Neuronal stem cell (in vitro differentiated cells): ENCODE data around the gene SSR3.

Source experiments
- DNase-seq: peaks from one replicate; pipeline ENCODE4 v3.0.0-alpha.2; 2013; ENCODE audit warnings: low spot score
- H2AFZ ChIP-seq: one replicate; pipeline ENCODE4 v1.6.1; 2013; ENCODE audit warnings: mild to moderate bottlenecking, low read length, inconsistent platforms
- H2AK5ac ChIP-seq: 2 replicates; pipeline ENCODE4 v1.6.1; 2013; ENCODE audit warnings: low read depth, mild to moderate bottlenecking, inconsistent platforms, low read length, moderate library complexity, mixed read lengths
- H2BK120ac ChIP-seq: 2 replicates; pipeline ENCODE4 v1.6.1; 2013; ENCODE audit warnings: low read depth, mild to moderate bottlenecking, inconsistent platforms, low read length, moderate library complexity, mixed read lengths
- H2BK12ac ChIP-seq: one replicate; pipeline ENCODE4 v1.6.1; 2013; ENCODE audit warnings: low read length, inconsistent platforms
- H2BK15ac ChIP-seq: 2 replicates; pipeline ENCODE4 v1.6.1; 2013; ENCODE audit warnings: mild to moderate bottlenecking, low read length, inconsistent platforms, mixed read lengths
- H2BK5ac ChIP-seq: one replicate; pipeline ENCODE4 v1.6.1; 2013; ENCODE audit warnings: inconsistent platforms, mild to moderate bottlenecking, low read length, moderate library complexity
- H3K14ac ChIP-seq: one replicate; pipeline ENCODE4 v1.6.1; 2013; ENCODE audit warnings: low read length, inconsistent platforms
- H3K18ac ChIP-seq: 2 replicates; pipeline ENCODE4 v1.6.1; 2013; ENCODE audit warnings: low read length, inconsistent platforms
- H3K23ac ChIP-seq: 2 replicates; pipeline ENCODE4 v1.6.1; 2013; ENCODE audit warnings: low read depth, mild to moderate bottlenecking, mixed read lengths, low read length, inconsistent platforms; ENCODE audit not compliant: poor library complexity
- H3K27ac ChIP-seq: replicated peaks from 3 replicates; pipeline ENCODE4 v1.5.1; 2013; ENCODE audit warnings: low read length, inconsistent platforms
- H3K27me3 ChIP-seq, 3 experiments: 2 replicates each; pipeline ENCODE4 v1.6.1; 2013; ENCODE audit warnings: low read length in 3 of 3, mild to moderate bottlenecking in 2 of 3, inconsistent platforms in 1 of 3, low read depth in 1 of 3, mixed read lengths in 1 of 3, moderate library complexity in 1 of 3; ENCODE audit not compliant: control insufficient read depth in 3 of 3, insufficient read depth in 3 of 3
- H3K36me3 ChIP-seq, 2 donors: replicated peaks in 1 of 2; 2 replicates each; pipeline ENCODE4 v1.6.1; 2013; ENCODE audit warnings: low read length in 2 of 2; ENCODE audit not compliant: control insufficient read depth in 2 of 2, insufficient read depth in 2 of 2
- H3K4ac ChIP-seq: 2 replicates; pipeline ENCODE4 v1.6.1; 2013; ENCODE audit warnings: inconsistent platforms, mild to moderate bottlenecking, low read length, moderate library complexity
- H3K4me1 ChIP-seq, 2 donors: 1 replicate in 1 of 2; 2 replicates in 1 of 2; pipeline ENCODE4 v1.6.1; 2013; ENCODE audit warnings: low read length in 2 of 2, low read depth in 1 of 2; ENCODE audit not compliant: control insufficient read depth in 2 of 2, insufficient read depth in 1 of 2
- H3K4me2 ChIP-seq: one replicate; pipeline ENCODE4 v1.6.1; 2013; ENCODE audit warnings: mild to moderate bottlenecking, low read length, inconsistent platforms; ENCODE audit not compliant: insufficient read depth, poor library complexity, severe bottlenecking
- H3K4me3 ChIP-seq, 2 donors: 2 replicates each; pipeline ENCODE4 v1.5.1; 2013; ENCODE audit warnings: low read length in 2 of 2, mild to moderate bottlenecking in 2 of 2, inconsistent platforms in 1 of 2, moderate library complexity in 1 of 2
- H3K79me1 ChIP-seq: one replicate; pipeline ENCODE4 v1.6.1; 2013; ENCODE audit warnings: low read depth, mild to moderate bottlenecking, inconsistent platforms, low read length, moderate library complexity
- H3K9ac ChIP-seq: one replicate; pipeline ENCODE4 v1.6.1; 2013; ENCODE audit warnings: mild to moderate bottlenecking, low read depth, low read length, inconsistent platforms; ENCODE audit not compliant: poor library complexity
- H3K9me3 ChIP-seq, 2 donors: replicated peaks in 1 of 2; 2 replicates each; pipeline versions ENCODE3 to v1.6.1; 2013; ENCODE audit warnings: low read length in 2 of 2, mild to moderate bottlenecking in 2 of 2, inconsistent platforms in 1 of 2, low read depth in 1 of 2, mixed read lengths in 1 of 2, moderate library complexity in 1 of 2; ENCODE audit not compliant: control insufficient read depth in 2 of 2, insufficient read depth in 1 of 2
- H4K8ac ChIP-seq: one replicate; pipeline ENCODE4 v1.6.1; 2013; ENCODE audit warnings: low read depth, mild to moderate bottlenecking, inconsistent platforms, low read length, moderate library complexity
- H4K91ac ChIP-seq: one replicate; pipeline ENCODE4 v1.6.1; 2013; ENCODE audit warnings: low read length, low read depth, mild to moderate bottlenecking, inconsistent platforms; ENCODE audit not compliant: poor library complexity
- WGBS, 2 donors: extraction: QIAGEN DNeasy Blood & Tissue Kit; methylation state at CpG; one replicate each; pipeline ENCODE4 v1.1.7; 2013; ENCODE audit warnings: missing lambda C conversion rate in 2 of 2, mixed read lengths in 1 of 2; ENCODE audit not compliant: insufficient read length in 2 of 2, insufficient replicate concordance in 1 of 2; ENCODE audit errors: extremely low coverage in 2 of 2; 5-methylcytosine and 5-hydroxymethylcytosine counted together

SSR3 gene

GRCh38 chr3:156547637-156548036 lies 7.3 kb downstream of the SSR3 start:
- Histone ChIP-seq H2AFZ (no peak overlapping the region), H3K79me1 (no peaks in the 10 kb centered on the region), H2AK5ac (no peak overlapping the region), H3K18ac (no peak overlapping the region), H2BK5ac (no peak overlapping the region), H4K8ac (no peak overlapping the region), H2BK120ac (no peak overlapping the region), H3K9ac (no peak overlapping the region), H3K36me3 (peaks cover 14 to 100% of the 10 kb centered on the region in 2 donors), H2BK15ac (no peak overlapping the region), H4K91ac (no peak overlapping the region), H3K27me3 (no peaks in the 10 kb centered on the region), H3K23ac (no peak overlapping the region), H3K4ac (no peak overlapping the region), H3K14ac (no peak overlapping the region), H2BK12ac (no peak overlapping the region), H3K9me3 (no peaks in the 10 kb centered on the region), H3K4me1 (peaks cover 1 to 15% of the 10 kb centered on the region in 2 donors), H3K4me2 (no peak overlapping the region), H3K27ac (no peak overlapping the region), H3K4me3 (no peak overlapping the region)
- DNase-seq, result no peak
- WGBS, 2 donors, result no CpG with 5 or more reads among the region's 2 CpGs

GRCh38 chr3:156543043-156543555 lies 11.8 kb downstream of the SSR3 start:
- Histone ChIP-seq H4K91ac (no peak overlapping the region), H2BK12ac (no peak overlapping the region), H3K23ac (no peak overlapping the region), H3K36me3 (peaks cover 15 to 83% of the 10 kb centered on the region in 2 donors), H3K18ac (no peak overlapping the region), H3K27me3 (peaks cover 0 to 1% (median 0%) of the 10 kb centered on the region in 3 experiments), H2BK120ac (no peak overlapping the region), H3K9ac (no peak overlapping the region), H2BK5ac (no peak overlapping the region), H2AK5ac (no peak overlapping the region), H2AFZ (no peak overlapping the region), H3K4me1 (peaks cover 1 to 11% of the 10 kb centered on the region in 2 donors), H3K9me3 (no peaks in the 10 kb centered on the region), H3K4me3 (no peak overlapping the region), H3K14ac (no peak overlapping the region), H3K79me1 (no peaks in the 10 kb centered on the region), H2BK15ac (no peak overlapping the region), H4K8ac (no peak overlapping the region), H3K27ac (no peak overlapping the region), H3K4ac (no peak overlapping the region), H3K4me2 (no peak overlapping the region)
- WGBS, 2 donors, result no CpG with 5 or more reads among the region's 2 CpGs
- no peak for DNase-seq

DNA sequence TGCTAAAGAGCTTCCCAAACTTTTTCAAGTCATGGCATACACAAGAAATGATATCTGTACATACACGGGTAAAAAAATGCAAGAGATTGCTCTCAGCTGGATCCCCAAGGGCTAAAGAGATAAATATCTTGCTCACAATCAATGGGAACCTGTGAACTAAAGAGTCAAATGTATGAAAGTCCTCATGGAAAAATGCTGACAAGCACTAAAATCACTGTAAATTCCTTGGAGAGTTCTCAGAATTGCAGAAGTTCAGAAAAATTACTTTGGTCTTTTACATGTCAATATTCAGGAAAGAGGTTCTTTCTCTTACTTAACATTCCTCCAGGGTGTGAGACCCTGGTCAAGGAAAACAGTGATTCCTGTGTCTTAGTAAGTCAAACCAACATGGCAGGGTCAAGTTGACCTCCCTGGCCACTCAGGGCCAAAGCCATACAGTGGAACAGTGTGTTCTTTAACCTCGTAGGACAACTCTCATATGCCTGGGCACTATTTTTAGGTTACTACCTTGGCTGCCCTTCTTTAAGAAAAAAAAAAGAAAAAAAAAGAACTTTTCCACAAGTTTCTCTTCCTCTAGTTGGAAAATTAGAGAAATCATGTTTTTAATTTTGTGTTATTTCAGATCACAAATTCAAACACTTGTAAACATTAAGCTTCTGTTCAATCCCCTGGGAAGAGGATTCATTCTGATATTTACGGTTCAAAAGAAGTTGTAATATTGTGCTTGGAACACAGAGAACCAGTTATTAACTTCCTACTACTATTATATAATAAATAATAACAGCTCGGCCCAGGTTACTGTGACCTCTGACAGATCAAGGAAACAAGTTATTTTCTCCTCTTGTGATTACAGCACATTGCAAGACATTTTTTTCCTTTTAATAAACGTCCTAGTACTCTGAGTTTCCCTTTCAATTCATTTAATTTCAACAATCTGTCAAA lies 12.5 kb downstream of the SSR3 start:
- no peak for DNase-seq
- no peak overlapping the region for H4K91ac ChIP-seq
- no peak overlapping the region for H3K14ac ChIP-seq
- no peak overlapping the region for H2BK15ac ChIP-seq
- no peaks in the 10 kb centered on the region for H3K9me3 ChIP-seq
- no peak overlapping the region for H3K23ac ChIP-seq
- no peak overlapping the region for H3K9ac ChIP-seq
- H3K27ac ChIP-seq, result no peak overlapping the region
- no peak overlapping the region for H3K4me2 ChIP-seq
- H3K4ac ChIP-seq, result no peak overlapping the region
- H2AK5ac ChIP-seq, result no peak overlapping the region
- H3K36me3 ChIP-seq, result peaks cover 15 to 76% of the 10 kb centered on the region in 2 donors
- H3K79me1 ChIP-seq, result no peaks in the 10 kb centered on the region
- no peak overlapping the region for H2BK12ac ChIP-seq
- H2BK120ac ChIP-seq, result no peak overlapping the region
- no peak overlapping the region for H3K4me3 ChIP-seq
- H2BK5ac ChIP-seq, result no peak overlapping the region
- H2AFZ ChIP-seq, result no peak overlapping the region
- H4K8ac ChIP-seq, result no peak overlapping the region
- peaks cover 0 to 1% (median 0%) of the 10 kb centered on the region in 3 experiments for H3K27me3 ChIP-seq
- H3K18ac ChIP-seq, result no peak overlapping the region
- peaks cover 0 to 4% of the 10 kb centered on the region in 2 donors for H3K4me1 ChIP-seq
- WGBS, 2 donors, result no CpG with 5 or more reads among the region's 5 CpGs

GRCh38 chr3:156539802-156540201 lies 15.1 kb downstream of the SSR3 start:
- H3K79me1 ChIP-seq, result no peaks in the 10 kb centered on the region
- H2BK15ac ChIP-seq, result no peak overlapping the region
- H3K4me1 ChIP-seq, result peaks cover 2 to 4% of the 10 kb centered on the region in 2 donors
- no peak overlapping the region for H2BK12ac ChIP-seq
- H3K23ac ChIP-seq, result no peak overlapping the region
- no peak overlapping the region for H4K8ac ChIP-seq
- H2BK120ac ChIP-seq, result no peak overlapping the region
- no peak for DNase-seq
- peaks cover 0 to 1% (median 0%) of the 10 kb centered on the region in 3 experiments for H3K27me3 ChIP-seq
- H3K4me3 ChIP-seq, result no peak overlapping the region
- no peak overlapping the region for H4K91ac ChIP-seq
- H3K36me3 ChIP-seq, result peaks cover 12 to 50% of the 10 kb centered on the region in 2 donors
- no peak overlapping the region for H3K4ac ChIP-seq
- H2AFZ ChIP-seq, result no peak overlapping the region
- no peak overlapping the region for H3K18ac ChIP-seq
- no peak overlapping the region for H3K9ac ChIP-seq
- H2AK5ac ChIP-seq, result no peak overlapping the region
- H2BK5ac ChIP-seq, result no peak overlapping the region
- WGBS, 2 donors, result 100% methylated on average over 1 of the region's 1 CpG; no CpG with 5 or more reads in 1 of the 2 donors
- no peaks in the 10 kb centered on the region for H3K9me3 ChIP-seq
- no peak overlapping the region for H3K4me2 ChIP-seq
- no peak overlapping the region for H3K14ac ChIP-seq
- H3K27ac ChIP-seq, result no peak overlapping the region
